Esophagus muscularis mucosa (tissue), 4 donors: ENCODE results near the gene CFAP57. TPM values are rescaled to one million over a fixed set of nuclear protein-coding genes. Genes with fewer than 3 reads are reported as not detected.

Source experiments
- DNase-seq: peaks from one replicate; pipeline ENCODE4 v3.0.0-alpha.2; 2017; ENCODE audit errors: extremely low spot score
- H3K27ac ChIP-seq, 4 donors: fragments of 200-600 bp; sonication (generic); replicated peaks in 1 of 4; 1 replicate in 3 of 4; 2 replicates in 1 of 4; pipeline ENCODE4 v1.5.1; 2016 to 2019; ENCODE audit warnings: mild to moderate bottlenecking in 1 of 4
- H3K27me3 ChIP-seq, 4 donors: fragments of 200-600 bp; sonication (generic); one replicate each; pipeline versions ENCODE4 v1.5.1 to v1.6.0; 2016 to 2019
- H3K36me3 ChIP-seq, 4 donors: fragments of 200-600 bp; sonication (generic); one replicate each; pipeline ENCODE4 v1.5.1; 2016 to 2019
- H3K4me1 ChIP-seq, 4 donors: fragments of 200-600 bp; sonication (generic); one replicate each; pipeline ENCODE4 v1.5.1; 2016 to 2019
- H3K4me3 ChIP-seq, 4 donors: fragments of 200-600 bp; sonication (generic); 1 replicate in 2 of 4; 2 replicates in 2 of 4; pipeline ENCODE4 v1.5.1; 2016 to 2019; ENCODE audit warnings: mild to moderate bottlenecking in 4 of 4, moderate library complexity in 1 of 4
- H3K9me3 ChIP-seq, 4 donors: fragments of 200-600 bp; sonication (generic); 1 replicate in 3 of 4; 2 replicates in 1 of 4; pipeline ENCODE4 v1.5.1; 2016 to 2019
- CTCF ChIP-seq, 3 experiments: fragments of 200-600 bp in 2 of 3; fragments of 450-650 bp in 1 of 3; sonication (generic) in 2 of 3; IDR thresholded peaks; one replicate each; pipeline ENCODE4 v1.5.1; 2017 to 2019; ENCODE audit warnings: antibody characterized with exemption in 3 of 3, mild to moderate bottlenecking in 2 of 3, moderate library complexity in 1 of 3
- EP300 ChIP-seq: sonication (generic); formaldehyde crosslinking; IDR thresholded peaks from one replicate; pipeline ENCODE4 v1.6.1; 2017; ENCODE audit warnings: antibody characterized with exemption
- POLR2A ChIP-seq: fragments of 450-650 bp; IDR thresholded peaks from one replicate; pipeline ENCODE4 v1.6.1; 2017; ENCODE audit warnings: antibody characterized with exemption, moderate library complexity, mild to moderate bottlenecking, low read depth
- POLR2AphosphoS5 ChIP-seq, 2 donors: sonication (generic); formaldehyde crosslinking; IDR thresholded peaks; one replicate each; pipeline ENCODE4 v1.6.1; 2017; ENCODE audit warnings: antibody characterized with exemption in 2 of 2
- WGBS: methylation state at CpG from one replicate; pipeline ENCODE4 v1.1.5; 2018; 5-methylcytosine and 5-hydroxymethylcytosine counted together
- intact Hi-C: fragments of 100-400 bp; cut with DNase I; formaldehyde crosslinking; loops from one replicate; pipeline ENCODE4 v1.15.1; 2023
- total RNA-seq, 4 donors: library from RNA; depleted of rRNA; stranded (reverse); fragments of >200 nt; gene quantifications; one replicate each; pipeline versions ENCODE4 v1.1.0 to v1.2.1, GENCODE V29; 2016

Gene CFAP57
- total RNA-seq, 4 donors from 2014 or later: not detected

GRCh38 chr1:43286115-43286514 lies 114.0 kb downstream of the CFAP57 start:
- no peak for DNase-seq
- Histone ChIP-seq H3K9me3 (no peaks in the 10 kb centered on the region), H3K27me3 (peaks cover 0 to 10% (median 0%) of the 10 kb centered on the region in 4 donors), H3K4me1 (no peaks in the 10 kb centered on the region), H3K36me3 (no peaks in the 10 kb centered on the region), H3K27ac (no peak overlapping the region), H3K4me3 (no peak overlapping the region)
- no peak for TF ChIP-seq EP300
- TF ChIP-seq CTCF (IDR thresholded peaks at IDR 0.05): no peak
- no peak for TF ChIP-seq POLR2AphosphoS5 (IDR thresholded peaks at IDR 0.05)
- no peak for TF ChIP-seq POLR2A
- 89% methylated on average over 10 of the region's 11 CpGs for WGBS
- intact Hi-C loops: no loop called here

GRCh38 chr1:43286533-43286932 lies 114.4 kb downstream of the CFAP57 start:
- Histone ChIP-seq H3K27ac (no peak overlapping the region), H3K9me3 (no peaks in the 10 kb centered on the region), H3K27me3 (peaks cover 0 to 10% (median 0%) of the 10 kb centered on the region in 4 donors), H3K36me3 (no peaks in the 10 kb centered on the region), H3K4me1 (no peaks in the 10 kb centered on the region), H3K4me3 (no peak overlapping the region)
- intact Hi-C loops: no loop called here
- TF ChIP-seq POLR2A (no peak), CTCF (IDR thresholded peaks at IDR 0.05) (no peak), POLR2AphosphoS5 (IDR thresholded peaks at IDR 0.05) (no peak), EP300 (no peak)
- WGBS: 91% methylated on average over 5 of the region's 5 CpGs
- no peak for DNase-seq

GRCh38 chr1:43288058-43288784 lies 116.1 kb downstream of the CFAP57 start:
- Histone ChIP-seq H3K27me3 (peaks cover 0 to 10% (median 0%) of the 10 kb centered on the region in 4 donors), H3K9me3 (no peaks in the 10 kb centered on the region), H3K36me3 (no peaks in the 10 kb centered on the region), H3K4me1 (peaks cover 0 to under 1% (median 0%) of the 10 kb centered on the region in 4 donors), H3K27ac (no peak overlapping the region), H3K4me3 (no peak overlapping the region)
- DNase-seq: no peak
- 89% methylated on average over 8 of the region's 9 CpGs for WGBS
- intact Hi-C loops: no loop called here
- no peak for TF ChIP-seq POLR2AphosphoS5 (IDR thresholded peaks at IDR 0.05)
- TF ChIP-seq POLR2A: no peak
- TF ChIP-seq CTCF (IDR thresholded peaks at IDR 0.05): no peak
- no peak for TF ChIP-seq EP300

GRCh38 chr1:43288785-43289706 lies 116.9 kb downstream of the CFAP57 start:
- no peak for DNase-seq
- Histone ChIP-seq H3K27ac (no peak overlapping the region), H3K4me3 (no peak overlapping the region), H3K9me3 (no peaks in the 10 kb centered on the region), H3K4me1 (peaks cover 7 to 9% (median 8%) of the 10 kb centered on the region in 4 donors), H3K36me3 (no peaks in the 10 kb centered on the region), H3K27me3 (peaks cover 0 to 10% (median 0%) of the 10 kb centered on the region in 4 donors)
- 80% methylated on average over 12 of the region's 12 CpGs for WGBS
- TF ChIP-seq EP300 (no peak), CTCF (IDR thresholded peaks at IDR 0.05) (no peak)
- intact Hi-C loops: no loop called here
